Activated naive CD8-positive, alpha-beta T cell treated with anti-CD3 and anti-CD28 coated beads for 36 hours (primary cell): ENCODE data around the gene MEIOSIN. TPM values are rescaled to one million over a fixed set of nuclear protein-coding genes. Genes with fewer than 3 reads are reported as not detected.

Source experiments
- total RNA-seq, 2 experiments: library from RNA; stranded (reverse); gene quantifications; one replicate each; pipeline ENCODE4 v1.2.3, GENCODE V29; 2021

The MEIOSIN gene
- total RNA-seq, 2 experiments from 2014 or later = 0.08 TPM

Other genes with a start within 250 kb of the MEIOSIN start
- 1 to 10 TPM; 1.3 to 1.8 TPM for gene RTN2, start 236.4 kb upstream of the MEIOSIN start, total RNA-seq
- 1 to 10 TPM; 1.4 to 1.9 TPM for gene PPM1N, start 235.0 kb upstream of the MEIOSIN start, total RNA-seq
- gene VASP, start 226.0 kb upstream of the MEIOSIN start, total RNA-seq = 100 to 1,000 TPM; 133 to 134 TPM
- gene OPA3, start 148.6 kb upstream of the MEIOSIN start, total RNA-seq = 10 to 100 TPM; 14.7 to 15.1 TPM
- gene GPR4, start 131.2 kb upstream of the MEIOSIN start, total RNA-seq = not detected
- 10 to 100 TPM; 94.4 to 98.8 TPM for gene EML2, start 94.0 kb upstream of the MEIOSIN start, total RNA-seq
- 1 to 10 TPM; 1.4 to 1.7 TPM for gene GIPR, start 65.2 kb upstream of the MEIOSIN start, total RNA-seq
- 100 to 1,000 TPM; 818 to 852 TPM for gene SNRPD2, start 41.5 kb upstream of the MEIOSIN start, total RNA-seq
- 10 to 100 TPM; 16.4 to 16.7 TPM for gene QPCTL, start 40.8 kb upstream of the MEIOSIN start, total RNA-seq
- 10 to 100 TPM; 25.5 to 29.6 TPM for gene FBXO46, start 2.5 kb upstream of the MEIOSIN start, total RNA-seq
- 1 to 10 TPM; 1.6 to 1.7 TPM for gene SIX5, start 35.8 kb downstream of the MEIOSIN start, total RNA-seq
- gene DMPK, start 49.1 kb downstream of the MEIOSIN start, total RNA-seq = 1 to 10 TPM; 7.3 to 8.6 TPM
- 10 to 100 TPM; 29.5 to 30.7 TPM for gene DMWD, start 59.4 kb downstream of the MEIOSIN start, total RNA-seq
- gene RSPH6A, start 81.9 kb downstream of the MEIOSIN start, total RNA-seq = under 1 TPM; 0.12 to 0.21 TPM
- gene SYMPK, start 129.7 kb downstream of the MEIOSIN start, total RNA-seq = 100 to 1,000 TPM; 104 to 109 TPM
- under 1 TPM; 0.28 to 0.39 TPM for gene FOXA3, start 130.9 kb downstream of the MEIOSIN start, total RNA-seq
- gene IRF2BP1, start 152.7 kb downstream of the MEIOSIN start, total RNA-seq = 10 to 100 TPM; 18.5 to 19.5 TPM
- 1 to 10 TPM; 3.9 TPM for gene MYPOP, start 169.2 kb downstream of the MEIOSIN start, total RNA-seq
- gene NANOS2, start 181.3 kb downstream of the MEIOSIN start, total RNA-seq = not detected
- not detected for gene NOVA2, start 240.4 kb downstream of the MEIOSIN start, total RNA-seq